SU-DHL-6 (cell line): Measurements from ENCODE around the gene SRGAP1.

ENCODE experiments used
- H2AFZ ChIP-seq: fragments of 200-600 bp; sonication (generic); 2 replicates; pipeline ENCODE4 v1.6.1; 2014; ENCODE audit warnings: low read depth, mild to moderate bottlenecking, moderate library complexity, mixed read lengths, antibody characterized with exemption, low read length; ENCODE audit not compliant: severe bottlenecking
- H3F3A ChIP-seq: fragments of 200-600 bp; shearing (Covaris generic); 2 replicates; pipeline ENCODE4 v1.6.0; 2016; ENCODE audit warnings: antibody characterized with exemption, mild to moderate bottlenecking; ENCODE audit not compliant: insufficient read depth
- H3K27ac ChIP-seq: fragments of 200-600 bp; sonication (generic); 2 replicates; pipeline ENCODE4 v1.5.1; 2016; ENCODE audit warnings: low read depth, mild to moderate bottlenecking, low read length, moderate library complexity, mixed read lengths
- H3K27me3 ChIP-seq: fragments of 200-600 bp; sonication (generic), shearing (Covaris generic); 2 replicates; pipeline ENCODE4 v1.6.0; 2014; ENCODE audit warnings: mild to moderate bottlenecking, low read length
- H3K36me3 ChIP-seq: fragments of 200-600 bp; sonication (generic); 2 replicates; pipeline ENCODE4 v1.6.1; 2014; ENCODE audit warnings: mild to moderate bottlenecking, low read length, mixed read lengths
- H3K4me2 ChIP-seq: fragments of 300-600, 200-600 bp; shearing (Covaris generic), sonication (generic); 2 replicates; pipeline ENCODE4 v1.6.0; 2014; ENCODE audit warnings: low read length, low read depth, mild to moderate bottlenecking; ENCODE audit not compliant: poor library complexity, severe bottlenecking
- H3K4me3 ChIP-seq: fragments of 200-600 bp; sonication (generic); 2 replicates; pipeline ENCODE4 v1.5.1; 2014; ENCODE audit warnings: antibody characterized with exemption, low read length, mild to moderate bottlenecking, mixed read lengths; ENCODE audit not compliant: insufficient read depth, poor library complexity, severe bottlenecking
- H3K79me2 ChIP-seq: fragments of 200-600 bp; sonication (generic); 2 replicates; pipeline ENCODE4 v1.6.1; 2014; ENCODE audit warnings: mild to moderate bottlenecking, low read length, moderate library complexity; ENCODE audit not compliant: insufficient read depth
- H3K9ac ChIP-seq: fragments of 200-600 bp; sonication (generic); 2 replicates; pipeline ENCODE4 v1.7.0; 2014; ENCODE audit warnings: mild to moderate bottlenecking, low read length
- H3K9me2 ChIP-seq: fragments of 200-600 bp; sonication (generic); replicated peaks from 2 replicates; pipeline ENCODE4 v1.6.1; 2014; ENCODE audit warnings: low read length; ENCODE audit not compliant: insufficient read depth
- H3K9me3 ChIP-seq: fragments of 200-600 bp; sonication (generic); 2 replicates; pipeline ENCODE4 v1.6.1; 2014; ENCODE audit warnings: low read length, mixed read lengths; ENCODE audit not compliant: insufficient read depth
- H4K20me1 ChIP-seq: fragments of 200-600 bp; sonication (generic); 2 replicates; pipeline ENCODE4 v1.6.1; 2014; ENCODE audit warnings: low read depth, mild to moderate bottlenecking, antibody characterized with exemption, low read length, moderate library complexity, mixed read lengths
- CTCF ChIP-seq: fragments of 200-600 bp; sonication (generic); IDR thresholded peaks from one replicate; pipeline ENCODE4 v1.5.1; 2017; ENCODE audit warnings: antibody characterized with exemption, mild to moderate bottlenecking, low read length, moderate library complexity; ENCODE audit not compliant: insufficient read depth, poor library complexity, severe bottlenecking
- EZH2phosphoT487 ChIP-seq: fragments of 200-600 bp; sonication (generic), shearing (Covaris generic); conservative IDR thresholded peaks from 2 replicates; pipeline ENCODE4 v1.6.1; 2018; ENCODE audit warnings: mild to moderate bottlenecking, antibody characterized with exemption, low read length, moderate library complexity, mixed read lengths

SRGAP1 gene

GRCh38 chr12:63895841-63896240 lies 51.3 kb downstream of the SRGAP1 start:
- Histone ChIP-seq H2AFZ (no peak overlapping the region), H3F3A (no peaks in the 10 kb centered on the region), H3K27ac (no peak overlapping the region), H4K20me1 (no peaks in the 10 kb centered on the region), H3K79me2 (no peaks in the 10 kb centered on the region), H3K27me3 (no peaks in the 10 kb centered on the region), H3K9me2 (no peaks in the 10 kb centered on the region), H3K9me3 (no peaks in the 10 kb centered on the region), H3K36me3 (no peaks in the 10 kb centered on the region), H3K4me2 (no peak overlapping the region), H3K9ac (no peak overlapping the region), H3K4me3 (no peak overlapping the region)
- TF ChIP-seq CTCF, result no peak
- TF ChIP-seq EZH2phosphoT487, result no peak

DNA sequence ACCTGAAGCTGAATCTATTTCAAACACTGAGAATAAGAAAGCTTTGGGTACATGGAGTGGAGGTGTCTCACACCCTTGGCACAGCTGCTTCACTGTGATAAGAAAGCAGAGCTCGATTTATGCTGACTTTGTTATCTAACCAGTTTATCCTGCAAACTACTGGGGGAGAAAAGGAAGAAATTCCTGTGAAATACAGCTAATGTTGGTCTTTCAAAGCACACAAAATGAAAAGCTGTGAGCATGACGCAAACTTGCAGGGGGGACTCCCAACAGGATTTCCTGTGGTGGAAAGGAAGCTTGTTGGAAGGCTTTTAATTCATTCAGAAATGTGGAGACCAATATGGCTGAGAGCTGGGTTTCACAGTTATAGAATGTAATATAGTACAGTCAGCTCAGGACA lies 53.4 kb downstream of the SRGAP1 start:
- TF ChIP-seq EZH2phosphoT487 (no peak), CTCF (no peak)
- H3K4me3 ChIP-seq, result no peak overlapping the region
- no peaks in the 10 kb centered on the region for H4K20me1 ChIP-seq
- no peaks in the 10 kb centered on the region for H3K9me2 ChIP-seq
- no peaks in the 10 kb centered on the region for H3K27me3 ChIP-seq
- no peaks in the 10 kb centered on the region for H3K79me2 ChIP-seq
- H3K9me3 ChIP-seq, result no peaks in the 10 kb centered on the region
- H3K27ac ChIP-seq, result no peak overlapping the region
- no peaks in the 10 kb centered on the region for H3F3A ChIP-seq
- no peak overlapping the region for H2AFZ ChIP-seq
- H3K9ac ChIP-seq, result no peak overlapping the region
- H3K36me3 ChIP-seq, result no peaks in the 10 kb centered on the region
- H3K4me2 ChIP-seq, result no peak overlapping the region

- Histone ChIP-seq H3K27ac (no peak overlapping the region), H3K79me2 (no peaks in the 10 kb centered on the region), H3K9me2 (no peaks in the 10 kb centered on the region), H3K4me3 (no peak overlapping the region), H3F3A (no peaks in the 10 kb centered on the region), H3K9me3 (no peaks in the 10 kb centered on the region), H3K4me2 (no peak overlapping the region), H3K27me3 (no peaks in the 10 kb centered on the region), H3K36me3 (no peaks in the 10 kb centered on the region), H4K20me1 (no peaks in the 10 kb centered on the region), H3K9ac (no peak overlapping the region), H2AFZ (no peak overlapping the region)
- no peak for TF ChIP-seq CTCF
- no peak for TF ChIP-seq EZH2phosphoT487
Measured at GRCh38 chr12:63898764-63899337, 54.4 kb downstream of the SRGAP1 start.
